Measurements from ENCODE around the gene GABRA1.

Gene GABRA1
- total RNA-seq = 0 to 0.12 (median 0) reads per million in 4 donors

- DNase-seq = no peak
These were observed at the start of gene GABRA1 for GRCh38 chr5:161847941-161848391. GABRA1 (plus strand) TSS chr5:161848120; CDS start chr5:161850811, 2,691 bp downstream.

DNA sequence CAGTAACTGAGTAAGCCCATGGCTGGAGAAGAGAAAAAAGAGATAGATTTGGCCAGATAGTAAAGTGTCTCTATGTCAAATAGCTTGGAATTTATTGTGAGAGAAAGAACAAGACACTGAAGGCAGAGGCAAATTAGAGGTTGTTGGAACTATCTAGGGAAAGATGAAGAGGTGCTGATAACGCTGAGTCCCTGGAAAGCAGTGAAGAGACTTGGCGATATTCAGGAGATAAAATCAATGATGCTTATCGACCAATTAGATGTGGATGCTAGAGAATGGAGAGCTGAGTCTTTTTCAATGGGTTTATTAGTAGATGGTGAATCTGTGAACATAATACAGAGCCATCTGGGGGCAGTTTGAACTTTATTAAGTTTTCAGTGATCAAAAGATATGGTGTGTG is 48.6 kb upstream of the GABRA1 start:
- no peak for DNase-seq

GRCh38 chr5:161804263-161804662 is 43.7 kb upstream of the GABRA1 start:
- no peak for DNase-seq

- no peak for DNase-seq
These were observed 1.2 kb upstream of the GABRA1 start for GRCh38 chr5:161846746-161847145.

DNA sequence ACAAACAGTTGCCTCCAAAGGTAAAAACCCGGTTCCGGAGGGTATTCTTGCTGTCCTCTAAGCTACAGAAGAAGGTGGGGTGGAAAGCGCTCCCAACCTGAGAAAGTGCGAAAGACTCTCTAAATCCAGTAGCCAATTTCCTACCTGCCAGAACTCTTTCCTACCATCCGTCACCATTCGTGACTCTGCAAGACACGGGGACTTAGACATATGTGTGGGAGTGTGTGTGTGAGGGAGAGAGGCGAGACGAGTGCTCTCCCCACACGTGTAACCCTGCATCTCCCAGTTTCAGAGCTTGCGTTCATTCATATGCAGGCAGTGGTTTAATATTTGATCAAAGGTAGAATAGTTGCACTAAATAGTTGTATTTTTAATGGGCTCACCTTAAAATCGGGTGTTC is 473 bp upstream of the GABRA1 start:
- DNase-seq = no peak

DNA sequence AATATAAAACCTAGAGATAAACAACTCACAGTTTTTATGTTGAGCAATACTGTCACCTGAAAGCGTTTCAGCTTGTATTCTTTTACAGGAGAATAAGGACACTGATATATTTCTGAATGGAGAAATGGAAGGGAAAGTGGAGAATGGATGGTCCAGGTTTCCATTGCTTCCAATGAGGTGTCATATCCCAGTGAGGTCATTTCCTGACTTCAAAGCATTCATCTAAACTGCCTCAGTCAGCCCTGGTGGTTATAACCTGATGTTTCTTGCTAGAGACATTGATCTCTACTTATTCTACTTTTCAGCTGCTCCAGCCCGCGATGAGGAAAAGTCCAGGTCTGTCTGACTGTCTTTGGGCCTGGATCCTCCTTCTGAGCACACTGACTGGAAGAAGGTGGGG is 2.6 kb downstream of the GABRA1 start:
- DNase-seq = no peak

DNA sequence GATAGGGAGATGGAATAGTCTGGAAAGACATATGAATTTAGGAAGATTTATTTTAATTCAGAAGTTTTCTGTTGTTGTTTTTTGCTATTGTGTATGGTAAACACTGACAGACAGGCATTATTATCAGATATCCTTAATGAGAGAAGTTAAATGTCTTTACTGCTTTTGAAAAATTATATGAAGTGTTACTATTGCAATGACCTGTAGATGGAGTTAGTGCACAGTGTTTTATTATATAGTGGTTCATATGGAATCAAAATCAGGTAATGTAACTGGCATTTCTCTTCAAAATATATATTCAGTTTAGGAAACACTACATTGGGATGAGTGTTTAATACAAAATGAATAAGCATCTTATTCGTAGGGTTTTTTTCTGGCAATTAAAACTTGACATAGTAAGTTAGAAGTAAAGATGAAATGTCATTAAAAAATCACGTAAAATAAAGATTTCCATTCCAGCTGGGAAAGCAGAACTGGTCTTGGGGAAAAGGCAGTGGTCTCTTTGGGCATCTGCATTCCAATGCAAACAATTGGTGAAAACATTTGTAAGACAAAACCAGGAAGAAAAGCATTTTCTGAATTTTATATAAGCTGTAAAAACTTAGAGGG is 3.9 kb downstream of the GABRA1 start:
- no peak for DNase-seq

- DNase-seq = no peak
These were observed 9.4 kb downstream of the GABRA1 start for GRCh38 chr5:161857358-161857757.

DNA sequence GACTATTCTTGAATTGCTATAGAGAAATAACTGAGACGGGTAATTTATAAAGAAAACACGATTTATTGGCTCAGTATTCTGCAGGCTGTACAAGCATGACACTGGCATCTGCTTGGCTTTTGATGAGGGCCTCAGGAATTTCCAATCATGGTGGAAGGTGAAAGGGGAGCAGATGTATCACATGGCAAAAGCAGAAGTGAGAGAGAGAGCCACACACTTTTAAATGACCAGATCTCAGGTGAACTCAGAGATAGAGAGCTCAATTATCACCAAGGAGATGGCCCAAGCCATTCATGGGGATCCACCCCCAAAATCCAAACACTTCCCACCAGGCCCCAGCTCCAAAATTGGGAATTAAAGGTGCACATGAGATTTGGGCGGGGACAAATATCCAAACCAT is 15.3 kb downstream of the GABRA1 start:
- DNase-seq = no peak

- DNase-seq = no peak
These were observed 15.9 kb downstream of the GABRA1 start for GRCh38 chr5:161863811-161864210.

DNA sequence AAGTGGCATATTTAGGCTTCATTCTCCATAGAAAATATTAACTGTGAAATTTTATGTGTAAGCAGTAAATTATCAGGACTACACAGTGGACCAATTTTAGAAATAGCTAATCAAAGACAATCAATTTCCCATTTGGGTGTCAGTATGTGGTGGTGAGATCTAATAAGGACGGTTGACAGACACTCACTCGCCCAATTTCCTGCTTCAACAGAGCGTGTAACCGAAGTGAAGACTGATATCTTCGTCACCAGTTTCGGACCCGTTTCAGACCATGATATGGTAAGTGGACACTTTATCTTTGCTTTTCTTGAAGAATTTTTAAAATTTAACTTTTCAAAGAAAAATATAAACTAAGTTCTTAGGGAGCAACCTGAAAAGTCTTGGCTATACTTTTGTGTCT is 17.6 kb downstream of the GABRA1 start:
- no peak for DNase-seq

DNA sequence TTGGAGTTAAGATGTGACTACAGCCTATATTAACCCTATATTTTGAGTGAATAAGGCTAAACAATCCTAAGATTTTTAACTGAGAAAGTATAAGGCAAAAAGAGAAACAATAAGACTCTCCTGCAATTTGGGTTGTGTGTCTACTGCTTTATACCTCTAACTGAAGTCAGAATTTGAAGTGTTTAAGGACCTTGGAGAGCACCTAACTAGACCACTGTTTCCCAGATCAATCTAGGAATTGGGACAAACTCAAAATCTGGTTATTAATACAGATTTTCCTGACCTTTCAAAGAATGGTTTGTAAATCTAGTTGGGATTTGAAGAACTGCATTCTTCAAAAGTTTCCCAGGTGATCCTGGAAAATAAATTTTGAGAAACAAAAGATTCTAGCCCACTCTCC is 42.1 kb downstream of the GABRA1 start:
- DNase-seq = no peak

- DNase-seq = no peak
These were observed 47.6 kb downstream of the GABRA1 start for GRCh38 chr5:161895514-161895913.

DNA sequence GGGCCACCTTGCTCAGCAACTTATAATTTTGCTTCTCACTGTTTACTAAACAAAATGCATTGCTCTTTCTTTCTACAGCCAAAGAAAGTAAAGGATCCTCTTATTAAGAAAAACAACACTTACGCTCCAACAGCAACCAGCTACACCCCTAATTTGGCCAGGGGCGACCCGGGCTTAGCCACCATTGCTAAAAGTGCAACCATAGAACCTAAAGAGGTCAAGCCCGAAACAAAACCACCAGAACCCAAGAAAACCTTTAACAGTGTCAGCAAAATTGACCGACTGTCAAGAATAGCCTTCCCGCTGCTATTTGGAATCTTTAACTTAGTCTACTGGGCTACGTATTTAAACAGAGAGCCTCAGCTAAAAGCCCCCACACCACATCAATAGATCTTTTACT is 49.1 kb downstream of the GABRA1 start:
- DNase-seq = no peak

- no peak for DNase-seq
These were observed 51.7 kb downstream of the GABRA1 start for GRCh38 chr5:161899590-161899989.

DNA sequence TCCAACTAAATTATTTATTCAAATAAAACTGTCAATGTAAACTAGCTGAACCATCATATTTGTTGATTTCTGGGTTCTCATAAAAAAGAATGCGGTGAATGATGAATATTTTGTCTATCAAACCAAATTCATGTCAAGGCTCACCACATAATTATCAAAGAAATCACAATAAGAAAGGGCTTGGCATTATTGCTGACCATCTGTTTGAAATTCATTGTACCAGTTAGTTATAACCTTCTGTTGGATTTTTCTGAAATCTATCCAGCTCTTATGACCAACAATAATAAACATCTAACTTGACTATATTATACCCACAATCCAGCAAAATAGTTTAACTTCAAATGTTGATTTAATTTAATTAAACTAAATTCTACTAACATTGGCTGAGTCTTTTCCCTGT is 53.1 kb downstream of the GABRA1 start:
- DNase-seq = no peak

DNA sequence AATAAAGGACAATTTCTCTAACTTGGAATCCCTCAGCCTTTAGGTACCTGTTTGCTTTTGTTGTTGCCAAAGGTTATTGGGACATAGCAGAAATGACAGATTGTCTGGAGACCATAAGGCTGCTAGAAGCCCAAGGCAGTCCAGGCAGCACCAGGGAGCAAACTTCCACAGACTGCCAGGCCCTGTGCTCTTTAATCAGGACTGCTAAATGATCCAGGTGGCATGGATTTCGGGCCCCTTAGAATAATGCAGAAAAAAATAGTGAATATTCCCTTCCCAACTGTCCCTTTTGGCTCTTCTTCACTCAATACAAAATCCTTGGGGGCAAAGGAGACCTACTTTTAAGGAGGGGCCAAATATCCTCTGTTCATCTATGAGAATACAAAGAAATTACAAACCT is 73.9 kb downstream of the GABRA1 start:
- DNase-seq = no peak

DNA sequence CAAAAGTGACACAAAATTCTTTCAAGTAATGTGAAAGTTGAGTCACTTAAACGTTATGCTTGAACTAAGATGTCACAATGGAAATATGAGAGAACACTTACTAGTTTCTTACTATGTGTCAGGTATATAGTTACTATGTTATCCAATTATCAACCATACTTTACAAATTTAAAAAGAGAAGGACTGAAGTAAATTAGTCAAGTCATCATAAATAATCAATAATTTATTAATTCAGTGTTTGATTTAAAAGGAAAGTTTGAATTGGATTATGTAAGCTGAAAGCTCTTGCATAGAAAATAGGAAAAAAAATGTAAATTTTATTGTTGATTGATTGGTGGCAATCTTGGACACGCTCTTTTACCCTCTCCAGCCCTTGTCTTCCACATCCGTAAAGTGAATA is 76.3 kb downstream of the GABRA1 start:
- no peak for DNase-seq

DNA sequence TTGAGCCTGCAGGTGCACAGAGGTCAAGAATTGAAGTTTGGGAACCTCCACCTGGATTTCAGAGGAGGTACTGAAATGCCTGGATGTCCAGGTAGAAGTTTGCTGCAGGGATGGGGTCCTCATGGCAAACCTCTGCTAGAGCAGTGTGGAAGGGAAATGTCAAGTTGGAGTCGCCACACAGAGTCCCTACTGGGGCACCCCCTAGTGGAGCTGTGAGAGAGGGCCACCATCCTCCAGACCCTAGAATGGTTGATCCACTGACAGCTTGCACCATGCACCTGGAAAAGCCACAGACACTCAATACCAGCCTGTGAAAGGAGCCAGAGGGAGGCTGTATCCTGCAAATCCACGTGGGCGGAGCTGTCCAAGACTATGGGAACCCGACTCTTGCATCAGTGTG is 78.0 kb downstream of the GABRA1 start:
- no peak for DNase-seq

GRCh38 chr5:161934486-161934885 is 86.6 kb downstream of the GABRA1 start:
- no peak for DNase-seq

- DNase-seq = no peak
These were observed 97.1 kb downstream of the GABRA1 start for GRCh38 chr5:161944974-161945373.

- no peak for DNase-seq
These were observed 99.0 kb downstream of the GABRA1 start for GRCh38 chr5:161946911-161947310.

Measured in T-helper 1 cell (primary cell).